C4-2B (cell line): ENCODE data around the gene TRMT61B.

Experiments
- H3K27ac ChIP-seq: fragments of 450-650 bp; 2 replicates; pipeline ENCODE4 v1.5.1; 2017
- CTCF ChIP-seq: fragments of 450-650 bp; conservative IDR thresholded peaks from 2 replicates; pipeline ENCODE4 v1.5.1; 2017; ENCODE audit warnings: mild to moderate bottlenecking
- ZFX ChIP-seq: fragments of 450-650 bp; IDR thresholded peaks from 2 replicates; pipeline ENCODE4 v1.6.1; 2017

Gene TRMT61B

GRCh38 chr2:28855977-28856376 lies 14.1 kb downstream of the TRMT61B start:
- no peak overlapping the region for H3K27ac ChIP-seq
- TF ChIP-seq ZFX = no peak
- no peak for TF ChIP-seq CTCF

- no peak for TF ChIP-seq CTCF
- no peak for TF ChIP-seq ZFX
- H3K27ac ChIP-seq = no peak overlapping the region
These were observed 14.9 kb downstream of the TRMT61B start for GRCh38 chr2:28855193-28855592.

GRCh38 chr2:28842042-28842441 lies 28.1 kb downstream of the TRMT61B start:
- TF ChIP-seq CTCF (no peak), ZFX (no peak)
- no peak overlapping the region for H3K27ac ChIP-seq

GRCh38 chr2:28838971-28839370 lies 31.1 kb downstream of the TRMT61B start:
- TF ChIP-seq CTCF (no peak), ZFX (no peak)
- no peak overlapping the region for H3K27ac ChIP-seq

- no peak for TF ChIP-seq CTCF
- no peak for TF ChIP-seq ZFX
- no peak overlapping the region for H3K27ac ChIP-seq
These were observed 34.3 kb downstream of the TRMT61B start for GRCh38 chr2:28835781-28836180.

- no peak for TF ChIP-seq CTCF
- H3K27ac ChIP-seq = no peak overlapping the region
These were observed 36.2 kb downstream of the TRMT61B start for GRCh38 chr2:28833740-28834470.

- TF ChIP-seq ZFX (no peak), CTCF (no peak)
- H3K27ac ChIP-seq = no peak overlapping the region
These were observed 41.7 kb downstream of the TRMT61B start for GRCh38 chr2:28828382-28828781.
